Ectodermal cell (in vitro differentiated cells): Measurements from ENCODE around the gene STAC.

ENCODE experiments used
- H3K27ac ChIP-seq: 2 replicates; pipeline ENCODE4 v1.7.0; 2013; ENCODE audit warnings: mild to moderate bottlenecking, low read depth, low read length; ENCODE audit not compliant: insufficient read depth, poor library complexity, severe bottlenecking
- H3K27me3 ChIP-seq: 2 replicates; pipeline ENCODE4 v1.7.0; 2013; ENCODE audit warnings: mild to moderate bottlenecking, low read length; ENCODE audit not compliant: insufficient read depth, control insufficient read depth, poor library complexity, severe bottlenecking
- H3K36me3 ChIP-seq: one replicate; pipeline ENCODE4 v1.7.0; 2013; ENCODE audit warnings: low read length; ENCODE audit not compliant: control insufficient read depth, insufficient read depth
- H3K4me1 ChIP-seq: one replicate; pipeline ENCODE4 v1.7.0; 2013; ENCODE audit warnings: low read length; ENCODE audit not compliant: control insufficient read depth, insufficient read depth
- H3K4me3 ChIP-seq: 2 replicates; pipeline ENCODE4 v1.7.0; 2013; ENCODE audit warnings: low read depth, low read length, control low read depth; ENCODE audit not compliant: insufficient read depth
- H3K9me3 ChIP-seq: 2 replicates; pipeline ENCODE4 v1.7.0; 2013; ENCODE audit warnings: mild to moderate bottlenecking, low read length, moderate library complexity; ENCODE audit not compliant: control insufficient read depth
- WGBS, 2 experiments: methylation state at CpG; one replicate each; pipeline ENCODE4 v1.1.7; 2013; ENCODE audit warnings: missing lambda C conversion rate in 2 of 2; 5-methylcytosine and 5-hydroxymethylcytosine counted together

The STAC gene

GRCh38 chr3:36373666-36374065 lies 6.6 kb upstream of the STAC start:
- H3K27ac ChIP-seq: no peak overlapping the region
- no peaks in the 10 kb centered on the region for H3K4me1 ChIP-seq
- H3K9me3 ChIP-seq: no peaks in the 10 kb centered on the region
- H3K4me3 ChIP-seq: no peak overlapping the region
- H3K27me3 ChIP-seq: peaks cover 3% of the 10 kb centered on the region
- H3K36me3 ChIP-seq: no peaks in the 10 kb centered on the region
- 90 to 93% methylated on average over 3 of the region's 3 CpGs for WGBS, 2 experiments

- H3K4me1 ChIP-seq: no peaks in the 10 kb centered on the region
- H3K27ac ChIP-seq: no peak overlapping the region
- peak overlapping the region; percentile 58 for H3K4me3 ChIP-seq
- H3K27me3 ChIP-seq: peaks cover 32% of the 10 kb centered on the region
- H3K36me3 ChIP-seq: no peaks in the 10 kb centered on the region
- WGBS, 2 experiments: 36 to 38% methylated on average over 7 to 8 of the region's 8 CpGs
- H3K9me3 ChIP-seq: no peaks in the 10 kb centered on the region
Measured at GRCh38 chr3:36379872-36380220, 458 bp upstream of the STAC start.

GRCh38 chr3:36381311-36381956 lies 1.1 kb downstream of the STAC start:
- Histone ChIP-seq H3K4me1 (no peaks in the 10 kb centered on the region), H3K9me3 (no peaks in the 10 kb centered on the region), H3K27ac (no peak overlapping the region), H3K36me3 (no peaks in the 10 kb centered on the region), H3K4me3 (peak overlapping the region; percentile 58), H3K27me3 (peaks cover 32% of the 10 kb centered on the region)
- 29 to 36% methylated on average over 6 to 8 of the region's 8 CpGs for WGBS, 2 experiments

- Histone ChIP-seq H3K36me3 (no peaks in the 10 kb centered on the region), H3K4me3 (no peak overlapping the region), H3K27me3 (no peaks in the 10 kb centered on the region), H3K4me1 (no peaks in the 10 kb centered on the region), H3K9me3 (no peaks in the 10 kb centered on the region), H3K27ac (no peak overlapping the region)
- WGBS, 2 experiments: 89 to 90% methylated on average over 1 of the region's 1 CpG
Measured at GRCh38 chr3:36393563-36393962, 13.3 kb downstream of the STAC start.

GRCh38 chr3:36394176-36394575 lies 13.9 kb downstream of the STAC start:
- H3K4me1 ChIP-seq: no peaks in the 10 kb centered on the region
- H3K9me3 ChIP-seq: no peaks in the 10 kb centered on the region
- no peaks in the 10 kb centered on the region for H3K27me3 ChIP-seq
- no peaks in the 10 kb centered on the region for H3K36me3 ChIP-seq
- H3K4me3 ChIP-seq: no peak overlapping the region
- no peak overlapping the region for H3K27ac ChIP-seq

- Histone ChIP-seq H3K4me3 (no peak overlapping the region), H3K27ac (no peak overlapping the region), H3K9me3 (no peaks in the 10 kb centered on the region), H3K36me3 (no peaks in the 10 kb centered on the region), H3K27me3 (no peaks in the 10 kb centered on the region), H3K4me1 (no peaks in the 10 kb centered on the region)
- WGBS, 2 experiments: 96 to 99% methylated on average over 2 of the region's 2 CpGs
Measured at GRCh38 chr3:36397841-36398240, 17.5 kb downstream of the STAC start.

- Histone ChIP-seq H3K4me1 (no peaks in the 10 kb centered on the region), H3K36me3 (no peaks in the 10 kb centered on the region), H3K27ac (no peak overlapping the region), H3K9me3 (no peaks in the 10 kb centered on the region), H3K4me3 (no peak overlapping the region), H3K27me3 (no peaks in the 10 kb centered on the region)
- WGBS, 2 experiments: 91 to 92% methylated on average over 4 to 5 of the region's 5 CpGs
Measured at GRCh38 chr3:36399933-36400332, 19.6 kb downstream of the STAC start.

GRCh38 chr3:36401056-36401455 lies 20.8 kb downstream of the STAC start:
- no peaks in the 10 kb centered on the region for H3K36me3 ChIP-seq
- no peaks in the 10 kb centered on the region for H3K27me3 ChIP-seq
- no peaks in the 10 kb centered on the region for H3K9me3 ChIP-seq
- no peaks in the 10 kb centered on the region for H3K4me1 ChIP-seq
- no peak overlapping the region for H3K27ac ChIP-seq
- WGBS, 2 experiments: 88 to 94% methylated on average over 1 of the region's 1 CpG
- no peak overlapping the region for H3K4me3 ChIP-seq

GRCh38 chr3:36403661-36404060 lies 23.4 kb downstream of the STAC start:
- H3K27ac ChIP-seq: no peak overlapping the region
- no peaks in the 10 kb centered on the region for H3K9me3 ChIP-seq

GRCh38 chr3:36405190-36405589 lies 24.9 kb downstream of the STAC start:
- WGBS, 2 experiments: 91 to 93% methylated on average over 3 to 4 of the region's 4 CpGs
- no peaks in the 10 kb centered on the region for H3K9me3 ChIP-seq
- no peaks in the 10 kb centered on the region for H3K27me3 ChIP-seq
- no peak overlapping the region for H3K27ac ChIP-seq
- H3K4me3 ChIP-seq: no peak overlapping the region
- no peaks in the 10 kb centered on the region for H3K4me1 ChIP-seq
- H3K36me3 ChIP-seq: no peaks in the 10 kb centered on the region

More at GRCh38 chr3:36403661-36404060, 23.4 kb downstream of the STAC start:
- Histone ChIP-seq H3K4me1 (no peaks in the 10 kb centered on the region), H3K4me3 (no peak overlapping the region), H3K36me3 (no peaks in the 10 kb centered on the region), H3K27me3 (no peaks in the 10 kb centered on the region)

- 57 to 84% methylated on average over 1 of the region's 1 CpG for WGBS, 2 experiments
- no peaks in the 10 kb centered on the region for H3K27me3 ChIP-seq
Measured at GRCh38 chr3:36408146-36408545, 27.8 kb downstream of the STAC start.

More at GRCh38 chr3:36408146-36408545, 27.8 kb downstream of the STAC start:
- H3K9me3 ChIP-seq: no peaks in the 10 kb centered on the region
- no peaks in the 10 kb centered on the region for H3K36me3 ChIP-seq
- H3K27ac ChIP-seq: no peak overlapping the region
- no peak overlapping the region for H3K4me3 ChIP-seq
- H3K4me1 ChIP-seq: no peaks in the 10 kb centered on the region
